GM19467 (cell line): Measurements from ENCODE around the gene ARHGAP20.

Source experiments
- ATAC-seq: cut with Tn5 transposase; IDR thresholded peaks from one replicate; pipeline ENCODE4 v1.9.1; 2021; ENCODE audit warnings: mild to moderate bottlenecking, moderate library complexity; ENCODE audit not compliant: unreplicated experiment

ARHGAP20 gene

GRCh38 chr11:110527146-110527545 lies 185.1 kb downstream of the ARHGAP20 start:
- ATAC-seq, result no peak
